HG02938 (cell line): ENCODE measurements around the gene SLC45A3.
A peak's percentile ranks its signal among the peaks of the same experiment; 100 is the strongest.
"Not testable (repeated sequence)": the region's sequence is repeated elsewhere in the genome, so short reads cannot be mapped to it uniquely, and the experiment has no call there.

ENCODE experiments used
- ATAC-seq: cut with Tn5 transposase; IDR thresholded peaks from one replicate; pipeline ENCODE4 v1.9.1; 2021; ENCODE audit warnings: mild to moderate bottlenecking, moderate library complexity; ENCODE audit not compliant: unreplicated experiment

Gene SLC45A3

GRCh38 chr1:205637854-205638468, 42.3 kb downstream of the SLC45A3 start:
- no peak for ATAC-seq

DNA sequence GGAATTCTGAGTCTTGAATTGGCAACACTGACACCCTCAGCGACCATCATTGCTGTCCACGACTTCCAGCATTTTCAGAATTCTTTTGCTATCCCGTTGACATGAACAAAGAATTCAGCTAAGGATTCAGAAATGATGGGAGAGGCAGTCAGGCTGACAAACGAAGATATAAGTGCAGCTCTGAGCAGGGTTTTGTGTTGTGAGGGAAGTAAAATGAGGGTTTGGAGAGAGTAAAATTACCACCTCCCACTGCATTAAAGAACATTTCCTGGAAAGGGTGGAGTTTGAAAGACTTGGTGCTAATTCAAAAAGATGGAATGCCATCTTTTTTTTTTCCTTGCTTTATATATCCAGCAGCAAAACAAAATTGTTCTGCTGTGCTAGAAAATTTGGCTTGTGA, 43.6 kb downstream of the SLC45A3 start:
- ATAC-seq, result no peak

- not testable (repeated sequence) for ATAC-seq
These were observed 44.2 kb downstream of the SLC45A3 start for GRCh38 chr1:205636138-205636530.

- no peak for ATAC-seq
These were observed 46.8 kb downstream of the SLC45A3 start for GRCh38 chr1:205633421-205633976.

DNA sequence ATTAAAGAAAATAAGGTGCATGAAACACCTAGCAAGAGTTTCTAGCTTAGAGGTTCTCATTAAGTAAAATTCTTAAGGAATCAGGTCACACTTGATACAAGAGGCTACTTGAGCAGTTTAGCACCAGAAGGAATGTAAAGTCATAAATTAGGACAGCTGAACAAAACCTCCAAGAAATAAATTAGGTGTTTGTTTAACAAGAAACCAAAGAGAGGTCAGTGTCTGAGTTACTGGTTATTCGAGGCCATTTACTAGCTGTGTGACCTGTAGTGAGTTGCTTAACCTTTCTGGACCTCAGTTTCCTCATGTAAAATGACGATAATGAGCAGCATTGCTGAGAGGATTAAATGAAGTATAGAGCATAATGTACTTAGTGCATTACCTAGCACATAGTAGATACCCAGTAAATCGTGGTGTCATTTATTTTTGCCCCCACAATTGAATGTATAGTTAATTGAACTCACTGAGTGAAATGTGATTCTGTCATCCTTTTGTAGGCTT, 47.6 kb downstream of the SLC45A3 start:
- ATAC-seq, result no peak

GRCh38 chr1:205631768-205632668, 48.3 kb downstream of the SLC45A3 start, which contains the start of gene ELK4:
ELK4 (minus strand) TSS chr1:205632011; CDS start chr1:205623882, 8,129 bp downstream.
- peak; percentile 69 for ATAC-seq

DNA sequence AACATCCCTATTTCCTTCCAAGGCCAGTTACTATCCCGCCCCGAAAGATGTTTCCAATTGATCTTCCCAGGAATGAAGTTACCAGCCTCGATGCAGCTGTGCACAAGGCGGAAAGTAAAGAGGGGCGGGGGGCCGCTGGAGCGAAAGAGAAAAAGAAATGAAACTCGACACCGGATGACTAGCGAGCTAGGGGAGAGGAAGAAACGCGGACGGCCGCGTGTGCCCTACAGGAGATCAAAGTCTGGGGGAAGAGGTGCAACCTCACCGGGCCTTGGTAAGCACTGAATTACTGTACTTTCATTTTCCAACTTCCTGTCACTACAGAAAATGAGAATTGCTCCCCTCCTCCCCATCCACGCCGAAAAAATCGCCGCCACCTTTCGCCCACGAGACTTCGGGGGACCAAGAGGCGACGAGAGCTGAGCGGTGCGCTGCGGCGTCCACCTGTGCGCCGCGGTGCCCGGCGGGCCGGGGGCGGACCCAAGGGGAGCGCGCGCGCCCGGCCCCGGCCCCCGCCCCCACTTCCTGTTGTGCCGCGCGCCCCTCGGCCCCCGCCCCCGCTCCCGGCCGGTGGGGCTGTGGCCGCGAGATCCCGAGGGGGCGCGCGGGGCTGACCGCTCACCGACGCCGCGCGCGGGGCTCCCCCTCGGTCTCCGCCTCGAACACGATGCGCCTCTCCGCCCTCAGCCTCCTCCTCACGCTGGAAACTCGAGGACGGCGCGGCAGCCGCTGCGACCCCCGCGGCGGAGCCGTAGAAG, 49.1 kb downstream of the SLC45A3 start:
- ATAC-seq, result peak; percentile 60

DNA sequence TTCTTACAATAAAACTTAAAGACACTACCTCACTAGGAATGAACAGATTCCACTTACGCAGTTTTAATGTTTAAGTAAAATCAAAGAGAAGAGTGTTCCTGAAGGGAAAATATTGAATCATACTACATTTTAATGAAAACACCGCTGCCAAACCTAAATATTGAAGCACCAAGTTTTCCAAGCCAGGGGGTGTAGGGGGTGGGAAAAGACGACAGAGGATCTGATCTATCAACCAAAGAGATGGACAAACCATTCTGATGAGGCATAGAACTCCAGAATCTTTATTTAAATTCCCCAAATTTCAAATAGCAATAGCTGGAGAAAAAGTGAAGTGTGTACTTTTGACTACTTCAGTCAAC, 49.7 kb downstream of the SLC45A3 start:
- no peak for ATAC-seq

DNA sequence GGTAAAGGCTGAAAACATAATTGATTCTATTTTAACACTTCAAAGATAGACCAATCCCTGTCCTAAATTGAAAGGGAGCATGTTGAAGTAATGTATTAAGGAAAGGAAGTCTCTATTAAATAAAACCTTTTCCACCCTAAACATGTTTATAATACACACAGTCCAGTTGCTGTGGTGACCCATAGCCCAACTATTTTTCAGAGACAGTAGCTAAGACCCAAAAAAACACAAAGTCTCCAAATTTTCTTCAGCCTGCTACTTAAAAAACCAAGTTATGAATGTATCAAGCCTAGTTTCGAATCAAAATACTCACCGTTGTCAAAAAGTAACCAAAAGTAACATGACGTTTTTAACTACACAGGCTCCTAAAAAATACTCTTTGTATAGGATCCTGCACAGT, 50.1 kb downstream of the SLC45A3 start:
- no peak for ATAC-seq

GRCh38 chr1:205629751-205630150, 50.6 kb downstream of the SLC45A3 start:
- no peak for ATAC-seq

- no peak for ATAC-seq
These were observed 52.4 kb downstream of the SLC45A3 start for GRCh38 chr1:205627956-205628355.

GRCh38 chr1:205626216-205626615, 54.1 kb downstream of the SLC45A3 start:
- ATAC-seq, result no peak

DNA sequence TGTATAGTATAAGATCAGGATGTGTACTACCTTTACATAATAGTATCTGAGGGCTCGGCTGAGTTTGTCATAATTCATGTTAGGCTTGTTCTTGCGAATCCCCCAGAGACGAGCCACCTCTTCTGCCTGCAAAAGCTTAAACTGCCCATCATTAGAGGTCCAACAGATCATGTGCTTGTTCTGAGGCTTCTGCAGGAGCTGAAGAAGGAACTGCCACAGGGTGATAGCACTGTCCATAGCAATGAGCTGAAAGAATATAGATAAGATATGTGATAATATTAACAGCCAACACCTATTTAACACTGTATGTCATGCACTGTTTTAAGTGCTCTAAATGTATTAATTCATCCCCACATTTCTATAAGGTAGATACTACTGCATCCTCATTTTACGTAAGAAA, 56.7 kb downstream of the SLC45A3 start:
- ATAC-seq, result no peak

GRCh38 chr1:205620269-205620668, 60.0 kb downstream of the SLC45A3 start:
- ATAC-seq, result no peak

GRCh38 chr1:205619376-205619775, 60.9 kb downstream of the SLC45A3 start:
- no peak for ATAC-seq

- ATAC-seq, result peak; percentile 59
These were observed 63.6 kb downstream of the SLC45A3 start for GRCh38 chr1:205616563-205617293.

- ATAC-seq, result no peak
These were observed 64.5 kb downstream of the SLC45A3 start for GRCh38 chr1:205615789-205616188.

DNA sequence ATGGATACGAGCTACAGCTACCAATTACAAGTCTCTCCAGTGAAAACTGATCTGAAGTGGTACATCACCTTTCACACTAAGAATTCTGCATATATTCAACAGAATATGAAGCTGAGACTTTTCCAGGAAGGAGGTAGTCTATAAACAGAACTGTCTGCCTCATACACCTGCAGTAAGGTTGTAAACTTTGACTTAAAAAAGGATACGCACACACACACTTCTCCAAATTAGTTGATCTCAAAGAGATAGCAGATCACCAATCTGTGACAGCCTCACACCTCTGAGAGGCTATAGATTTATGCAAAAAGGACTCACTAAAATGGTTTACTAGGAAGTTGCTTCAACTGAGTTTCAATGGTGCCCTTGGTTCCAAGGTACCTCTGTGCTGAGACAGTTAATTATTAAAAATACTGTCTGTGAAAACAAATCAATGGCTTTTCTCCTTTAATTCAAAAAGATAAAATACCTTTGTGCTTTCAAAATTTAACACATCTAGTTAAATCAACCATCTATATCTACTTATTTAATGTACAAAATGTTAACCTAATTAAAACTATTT, 66.4 kb downstream of the SLC45A3 start:
- ATAC-seq, result no peak

DNA sequence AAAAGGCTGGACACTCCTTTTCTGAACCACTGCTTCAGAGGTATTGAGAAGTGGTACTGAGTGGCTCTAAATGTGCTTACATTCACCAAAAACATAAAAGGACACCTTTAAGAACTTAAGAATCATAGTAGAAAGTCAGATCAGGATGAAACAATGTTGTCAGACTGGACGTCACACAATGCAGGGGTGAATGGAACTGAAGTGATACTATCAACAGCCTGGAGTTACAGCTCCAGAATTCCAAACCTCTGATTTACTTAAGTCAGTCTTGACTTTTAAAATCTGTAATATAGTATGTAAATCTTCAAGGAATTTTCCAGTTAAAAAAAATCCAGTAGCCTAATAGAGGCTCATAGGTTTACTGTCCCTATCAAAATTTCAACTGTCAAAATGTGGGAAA, 67.8 kb downstream of the SLC45A3 start:
- no peak for ATAC-seq

DNA sequence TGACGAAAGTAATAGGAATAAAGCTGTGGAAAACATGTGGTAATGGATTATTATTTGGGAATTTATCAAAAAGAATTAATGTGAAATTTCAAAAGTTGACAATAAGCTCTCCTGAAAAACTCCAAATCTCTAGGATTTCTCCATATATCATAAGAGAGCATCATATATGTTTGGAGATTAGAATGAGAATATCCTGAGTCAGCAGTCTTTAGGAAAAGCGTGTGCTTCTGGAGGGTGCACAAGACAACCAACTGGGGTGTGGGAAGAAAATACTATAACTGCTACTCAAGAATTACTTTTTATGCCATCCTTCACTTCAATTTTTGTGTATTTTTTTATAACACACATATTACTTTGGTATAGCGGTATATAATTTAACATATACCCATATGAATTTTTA, 68.2 kb downstream of the SLC45A3 start:
- no peak for ATAC-seq
